ENCODE measurements around the gene GNGT1. TPM values are rescaled to one million over a fixed set of nuclear protein-coding genes. Genes with fewer than 3 reads are reported as not detected.

Gene GNGT1
- total RNA-seq, 2 donors from 2014 or later = not detected

DNA sequence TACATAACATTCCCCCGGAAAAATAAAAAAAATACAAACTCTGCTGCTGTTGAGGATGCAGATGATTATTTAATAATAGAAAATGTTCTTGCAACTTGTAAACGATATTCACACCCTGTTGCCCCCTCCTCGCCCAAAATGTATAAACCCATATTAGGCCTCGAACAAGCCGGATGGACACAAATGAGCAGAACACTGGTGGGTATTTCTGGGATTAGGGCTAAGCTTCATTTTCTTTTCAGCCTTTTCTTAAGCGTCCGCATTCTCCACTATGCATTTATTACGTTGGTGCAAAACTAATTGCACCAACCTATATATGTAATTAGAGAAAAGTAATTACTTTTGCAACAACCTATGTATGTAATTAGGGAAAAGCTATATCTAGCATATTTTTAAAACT is 14.8 kb downstream of the GNGT1 start:
- Histone ChIP-seq H3K27me3 (no peaks in the 10 kb centered on the region), H3K27ac (peak overlapping the region in 3 of 4 donors; percentile 53 to 83 (median 81)), H3K4me3 (no peak overlapping the region), H3K9me3 (no peaks in the 10 kb centered on the region), H3K36me3 (replicated peaks in 1 of 2; ENCODE audit: insufficient read depth in 1 of 2, low read depth in 2 of 2) (no peaks in the 10 kb centered on the region), H3K4me1 (peaks cover 7% of the 10 kb centered on the region)
- DNase-seq (no peak), ATAC-seq (no peak)
- 64 to 75% methylated on average over 8 of the region's 8 CpGs for WGBS, 2 donors
- intact Hi-C loops (cut with DNase I) = no loop called here
- TF ChIP-seq, protein P1, sequence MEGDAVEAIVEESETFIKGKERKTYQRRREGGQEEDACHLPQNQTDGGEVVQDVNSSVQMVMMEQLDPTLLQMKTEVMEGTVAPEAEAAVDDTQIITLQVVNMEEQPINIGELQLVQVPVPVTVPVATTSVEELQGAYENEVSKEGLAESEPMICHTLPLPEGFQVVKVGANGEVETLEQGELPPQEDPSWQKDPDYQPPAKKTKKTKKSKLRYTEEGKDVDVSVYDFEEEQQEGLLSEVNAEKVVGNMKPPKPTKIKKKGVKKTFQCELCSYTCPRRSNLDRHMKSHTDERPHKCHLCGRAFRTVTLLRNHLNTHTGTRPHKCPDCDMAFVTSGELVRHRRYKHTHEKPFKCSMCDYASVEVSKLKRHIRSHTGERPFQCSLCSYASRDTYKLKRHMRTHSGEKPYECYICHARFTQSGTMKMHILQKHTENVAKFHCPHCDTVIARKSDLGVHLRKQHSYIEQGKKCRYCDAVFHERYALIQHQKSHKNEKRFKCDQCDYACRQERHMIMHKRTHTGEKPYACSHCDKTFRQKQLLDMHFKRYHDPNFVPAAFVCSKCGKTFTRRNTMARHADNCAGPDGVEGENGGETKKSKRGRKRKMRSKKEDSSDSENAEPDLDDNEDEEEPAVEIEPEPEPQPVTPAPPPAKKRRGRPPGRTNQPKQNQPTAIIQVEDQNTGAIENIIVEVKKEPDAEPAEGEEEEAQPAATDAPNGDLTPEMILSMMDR (IDR thresholded peaks at IDR 0.05) = no peak
- no peak for TF ChIP-seq POLR2A (IDR thresholded peaks at IDR 0.05)

DNA sequence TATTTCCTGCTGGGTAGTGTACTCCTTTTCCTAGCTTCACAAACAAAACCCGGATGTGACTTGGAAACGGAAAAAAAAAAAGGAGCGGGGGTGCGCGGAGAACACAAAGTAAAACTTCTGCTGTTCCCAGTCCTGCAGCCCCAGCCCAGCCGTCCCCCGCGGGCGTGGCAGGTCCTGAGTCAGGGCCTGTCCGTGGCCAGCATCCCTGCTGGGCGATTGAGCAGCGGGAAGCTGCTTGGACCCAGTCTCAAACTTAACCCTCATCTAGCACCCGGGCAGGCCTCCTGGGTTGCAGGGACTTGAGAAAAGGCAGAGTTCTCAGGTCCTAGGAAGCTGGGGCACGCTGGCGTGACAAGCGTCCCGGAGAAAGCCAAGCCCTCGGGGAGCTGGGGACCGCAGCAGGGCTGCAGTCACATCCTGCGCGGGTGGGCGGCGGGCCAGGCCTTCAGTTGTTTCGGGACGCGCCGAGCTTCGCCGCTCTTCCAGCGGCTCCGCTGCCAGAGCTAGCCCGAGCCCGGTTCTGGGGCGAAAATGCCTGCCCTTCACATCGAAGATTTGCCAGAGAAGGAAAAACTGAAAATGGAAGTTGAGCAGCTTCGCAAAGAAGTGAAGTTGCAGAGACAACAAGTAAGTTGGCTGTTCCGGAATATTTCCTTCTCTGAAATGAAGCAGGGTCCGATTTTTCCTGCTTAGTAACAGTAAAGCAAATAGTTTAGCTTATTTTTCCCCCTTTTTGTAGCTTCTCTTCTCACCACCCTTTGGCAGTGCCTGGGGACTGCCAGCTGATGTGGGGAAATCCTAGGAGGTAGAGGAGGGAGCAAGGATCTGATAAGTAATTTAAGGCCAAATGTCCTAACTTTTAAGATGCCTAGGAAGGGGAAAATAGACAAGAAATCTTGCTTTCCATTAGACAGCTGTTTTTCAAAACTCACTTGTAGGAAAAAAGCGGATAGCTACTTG is 15.5 kb downstream of the GNGT1 start, which contains the start of gene GNG11:
GNG11 (plus strand) TSS at position 129 of the 960 bp plus-strand sequence; CDS start at position 532, 403 bp downstream.
- Histone ChIP-seq H3K27ac (peak within 1 kb of the TSS; percentile 21 to 83 (median 67)), H3K36me3 (replicated peaks in 1 of 2; ENCODE audit: insufficient read depth in 1 of 2, low read depth in 2 of 2) (no peaks in the 10 kb centered on the region), H3K27me3 (no peaks in the 10 kb centered on the region), H3K4me1 (peaks cover 7% of the 10 kb centered on the region), H3K9me3 (no peaks in the 10 kb centered on the region), H3K4me3 (peak within 1 kb of the TSS in 1 of 2 donors; percentile 1)
- ATAC-seq (peak; percentile 80), DNase-seq (peak; percentile 51 to 72 (median 60))
- TF ChIP-seq, protein P1 (IDR thresholded peaks at IDR 0.05) = no peak
- TF ChIP-seq POLR2A (IDR thresholded peaks at IDR 0.05) = peak in 2 of 3 donors; percentile 49 to 54
- intact Hi-C loops (cut with DNase I) = no loop called here
- 4 to 7% methylated on average over 29 to 39 of the region's 39 CpGs for WGBS, 2 donors

DNA sequence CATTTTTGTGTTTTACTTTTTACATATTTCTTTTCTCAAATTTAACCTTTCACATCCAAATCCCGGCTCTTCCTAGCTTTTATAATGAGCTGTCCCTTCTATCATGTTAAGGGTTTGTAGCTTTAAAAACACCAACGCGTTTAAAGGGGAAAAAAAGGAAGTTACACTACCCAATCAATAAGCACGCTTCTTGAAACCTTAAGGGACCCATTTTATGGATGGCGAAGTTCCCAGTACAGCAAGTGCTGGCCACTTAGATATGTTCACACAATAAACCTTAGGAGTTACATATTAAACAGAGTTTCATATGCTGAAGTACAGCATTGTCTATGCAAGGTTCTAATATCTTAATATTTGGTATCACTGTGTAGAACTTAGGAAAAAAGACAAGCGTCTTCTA is 16.9 kb downstream of the GNGT1 start:
- TF ChIP-seq, protein P1 (IDR thresholded peaks at IDR 0.05) = no peak
- TF ChIP-seq POLR2A (IDR thresholded peaks at IDR 0.05) = no peak
- 59 to 69% methylated on average over 6 of the region's 6 CpGs for WGBS, 2 donors
- H3K9me3 ChIP-seq = no peaks in the 10 kb centered on the region
- no peaks in the 10 kb centered on the region for H3K27me3 ChIP-seq
- H3K4me1 ChIP-seq = peaks cover 7% of the 10 kb centered on the region
- ATAC-seq (no peak), DNase-seq (no peak)
- H3K27ac ChIP-seq = peak overlapping the region in 1 of 4 donors; percentile 81
- H3K4me3 ChIP-seq = no peak overlapping the region
- intact Hi-C loops (cut with DNase I) = no loop called here
- no peaks in the 10 kb centered on the region for H3K36me3 ChIP-seq (replicated peaks in 1 of 2; ENCODE audit: insufficient read depth in 1 of 2, low read depth in 2 of 2)

DNA sequence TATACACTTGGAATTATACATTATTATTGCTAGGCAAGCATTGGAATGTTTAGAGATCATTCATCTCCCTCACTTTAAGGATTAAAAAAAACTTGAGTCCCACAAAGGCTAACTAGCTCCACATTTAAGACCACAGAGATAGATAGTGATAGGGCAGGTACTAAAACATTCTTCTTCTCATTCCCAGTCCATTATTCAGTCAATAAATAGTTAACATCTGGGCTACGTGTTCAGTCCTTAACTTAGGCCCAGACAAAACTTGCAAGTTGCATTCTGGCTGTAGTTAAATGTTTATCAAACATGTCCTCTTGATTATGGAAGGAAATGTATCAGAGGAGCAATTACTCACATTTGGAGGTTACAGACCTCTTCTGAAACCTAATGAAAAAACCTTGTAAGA is 17.6 kb downstream of the GNGT1 start:
- Histone ChIP-seq H3K4me1 (peaks cover 7% of the 10 kb centered on the region), H3K9me3 (no peaks in the 10 kb centered on the region), H3K27me3 (no peaks in the 10 kb centered on the region), H3K27ac (peak overlapping the region in 1 of 4 donors; percentile 7), H3K36me3 (replicated peaks in 1 of 2; ENCODE audit: insufficient read depth in 1 of 2, low read depth in 2 of 2) (no peaks in the 10 kb centered on the region), H3K4me3 (no peak overlapping the region)
- ATAC-seq = no peak
- intact Hi-C loops (cut with DNase I) = no loop called here
- DNase-seq = no peak
- 21 to 41% methylated on average over 1 of the region's 1 CpG for whole genome bisulfite sequencing, 2 donors
- TF ChIP-seq, protein P1 (IDR thresholded peaks at IDR 0.05) = no peak
- no peak for TF ChIP-seq POLR2A (IDR thresholded peaks at IDR 0.05)

Data from body of pancreas (tissue), 4 donors.